GM18520 (cell line): ENCODE measurements around the gene GHR.

Experiments
- ATAC-seq: cut with Tn5 transposase; IDR thresholded peaks from one replicate; pipeline ENCODE4 v1.9.1; 2021; ENCODE audit not compliant: unreplicated experiment

Gene GHR

GRCh38 chr5:42597318-42597937 is 174.2 kb downstream of the GHR start:
- no peak for ATAC-seq

GRCh38 chr5:42598311-42598710 is 175.1 kb downstream of the GHR start:
- no peak for ATAC-seq

- no peak for ATAC-seq
These were observed 175.9 kb downstream of the GHR start for GRCh38 chr5:42599106-42599505.

- ATAC-seq, result no peak
These were observed 177.2 kb downstream of the GHR start for GRCh38 chr5:42600441-42600840.

GRCh38 chr5:42604171-42604711 is 181.0 kb downstream of the GHR start:
- no peak for ATAC-seq

GRCh38 chr5:42605490-42605889 is 182.3 kb downstream of the GHR start:
- no peak for ATAC-seq

GRCh38 chr5:42606464-42606869 is 183.2 kb downstream of the GHR start:
- ATAC-seq, result no peak

GRCh38 chr5:42611437-42611836 is 188.2 kb downstream of the GHR start:
- no peak for ATAC-seq

- ATAC-seq, result no peak
These were observed 189.6 kb downstream of the GHR start for GRCh38 chr5:42612750-42613366.

GRCh38 chr5:42614509-42614908 is 191.3 kb downstream of the GHR start:
- ATAC-seq, result no peak

GRCh38 chr5:42620579-42621216 is 197.5 kb downstream of the GHR start:
- ATAC-seq, result no peak

- ATAC-seq, result no peak
These were observed 198.0 kb downstream of the GHR start for GRCh38 chr5:42621242-42621641.

- ATAC-seq, result no peak
These were observed 198.4 kb downstream of the GHR start for GRCh38 chr5:42621662-42622061.

- ATAC-seq, result no peak
These were observed 201.7 kb downstream of the GHR start for GRCh38 chr5:42624912-42625311.

GRCh38 chr5:42626462-42626861 is 203.2 kb downstream of the GHR start:
- ATAC-seq, result no peak

GRCh38 chr5:42628821-42629220 is 205.6 kb downstream of the GHR start:
- ATAC-seq, result no peak

GRCh38 chr5:42629284-42629683 is 206.0 kb downstream of the GHR start:
- no peak for ATAC-seq

GRCh38 chr5:42631241-42631640 is 208.0 kb downstream of the GHR start:
- no peak for ATAC-seq

- ATAC-seq, result no peak
These were observed 209.2 kb downstream of the GHR start for GRCh38 chr5:42632354-42632900.

- ATAC-seq, result no peak
These were observed 211.3 kb downstream of the GHR start for GRCh38 chr5:42634575-42634974.

GRCh38 chr5:42636425-42636824 is 213.2 kb downstream of the GHR start:
- ATAC-seq, result no peak

GRCh38 chr5:42636946-42637345 is 213.7 kb downstream of the GHR start:
- ATAC-seq, result no peak
